ENCODE results near the gene IQCF5. TPM values are rescaled to one million over a fixed set of nuclear protein-coding genes. Genes with fewer than 3 reads are reported as not detected.
"Not testable (repeated sequence)": the region's sequence is repeated elsewhere in the genome, so short reads cannot be mapped to it uniquely, and the experiment has no call there.

Gene IQCF5
- total RNA-seq: not detected

GRCh38 chr3:51875501-51875900 lies at the start of gene IQCF5:
Gene IQCF5 (minus strand): TSS chr3:51875601. CDS start chr3:51875531, 70 bp downstream.
- DNase-seq (ENCODE audit: low spot score in 2 of 2): no peak
- H3K36me3 ChIP-seq: no peaks in the 10 kb centered on the region
- TF ChIP-seq CTCF (IDR thresholded peaks at IDR 0.05) (no peak), POLR2AphosphoS5 (IDR thresholded peaks at IDR 0.05) (no peak), POLR2A (IDR thresholded peaks at IDR 0.05) (no peak)
- H3K4me3 ChIP-seq: no peak within 1 kb of the TSS
- no peaks in the 10 kb centered on the region for H3K27me3 ChIP-seq
- H3K27ac ChIP-seq: no peak within 1 kb of the TSS
- intact Hi-C loops (cut with DNase I; ENCODE audit: low total_unique reads): no loop called here
- H3K9me3 ChIP-seq: no peaks in the 10 kb centered on the region
- no peaks in the 10 kb centered on the region for H3K4me1 ChIP-seq

DNA sequence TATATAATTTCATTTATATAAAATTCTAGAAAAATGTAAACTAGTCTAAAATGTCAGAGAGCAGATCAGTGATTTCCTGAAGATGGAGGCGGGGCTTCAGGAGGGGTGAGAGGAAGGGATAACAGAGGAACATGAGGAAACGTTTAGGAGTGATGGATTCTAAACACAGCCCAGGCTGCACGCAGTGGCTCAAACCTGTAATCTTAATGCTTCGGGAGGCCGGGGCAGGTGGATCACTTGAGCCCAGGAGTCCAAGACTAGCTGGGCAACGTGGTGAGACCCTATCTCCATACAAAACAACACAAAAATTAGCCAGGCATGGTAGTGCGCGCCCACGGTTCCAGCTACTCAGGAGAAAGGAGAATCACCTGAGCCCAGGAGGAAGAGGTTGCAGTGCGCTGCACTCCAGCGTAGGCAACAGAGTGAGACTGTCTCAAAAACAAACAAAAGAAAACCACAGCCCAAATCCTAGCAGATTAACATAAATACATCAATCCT lies 45.7 kb upstream of the IQCF5 start:
- no peak overlapping the region for H3K4me3 ChIP-seq
- DNase-seq (ENCODE audit: low spot score in 2 of 2): no peak
- no peaks in the 10 kb centered on the region for H3K27me3 ChIP-seq
- TF ChIP-seq CTCF (IDR thresholded peaks at IDR 0.05): no peak
- no peak for TF ChIP-seq POLR2A (IDR thresholded peaks at IDR 0.05)
- no peak for TF ChIP-seq POLR2AphosphoS5 (IDR thresholded peaks at IDR 0.05)
- intact Hi-C loops (cut with DNase I; ENCODE audit: low total_unique reads): loop anchor here (5.0 kb wide), 1 partner anchor 671 kb away; no protein-coding TSS in a partner anchor
- H3K4me1 ChIP-seq: no peaks in the 10 kb centered on the region
- no peak overlapping the region for H3K27ac ChIP-seq
- H3K36me3 ChIP-seq: no peaks in the 10 kb centered on the region
- no peaks in the 10 kb centered on the region for H3K9me3 ChIP-seq

DNA sequence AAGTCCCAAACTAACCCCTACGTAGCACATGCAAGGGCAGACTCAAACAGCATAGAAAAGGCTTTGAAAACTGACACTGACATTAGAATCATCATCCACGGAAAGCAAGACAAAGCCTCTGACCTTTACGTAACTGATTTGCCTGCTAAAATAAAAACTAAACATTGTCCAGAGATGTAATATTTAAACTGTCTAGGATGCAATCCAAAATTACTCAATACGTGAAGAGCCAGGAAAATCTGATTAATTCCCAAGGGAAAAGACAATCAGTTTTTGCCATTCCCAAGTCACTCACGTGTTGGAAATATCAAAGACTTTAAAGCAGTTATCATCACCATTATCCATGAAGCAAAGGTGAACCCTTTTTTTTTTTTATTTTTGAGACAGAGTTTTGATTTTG lies 41.0 kb upstream of the IQCF5 start:
- Histone ChIP-seq H3K4me3 (no peak overlapping the region), H3K9me3 (no peaks in the 10 kb centered on the region), H3K36me3 (no peaks in the 10 kb centered on the region), H3K27ac (no peak overlapping the region), H3K4me1 (no peaks in the 10 kb centered on the region), H3K27me3 (no peaks in the 10 kb centered on the region)
- DNase-seq (ENCODE audit: low spot score in 2 of 2): no peak
- intact Hi-C loops (cut with DNase I; ENCODE audit: low total_unique reads): no loop called here
- TF ChIP-seq CTCF (IDR thresholded peaks at IDR 0.05) (no peak), POLR2A (IDR thresholded peaks at IDR 0.05) (no peak), POLR2AphosphoS5 (IDR thresholded peaks at IDR 0.05) (no peak)

GRCh38 chr3:51908026-51908425 lies 32.6 kb upstream of the IQCF5 start:
- Histone ChIP-seq H3K27me3 (no peaks in the 10 kb centered on the region), H3K9me3 (peaks cover 0 to 8% of the 10 kb centered on the region in 2 donors), H3K4me3 (no peak overlapping the region), H3K4me1 (no peaks in the 10 kb centered on the region), H3K27ac (no peak overlapping the region), H3K36me3 (no peaks in the 10 kb centered on the region)
- no peak for TF ChIP-seq POLR2A (IDR thresholded peaks at IDR 0.05)
- TF ChIP-seq POLR2AphosphoS5 (IDR thresholded peaks at IDR 0.05): no peak
- TF ChIP-seq CTCF (IDR thresholded peaks at IDR 0.05): no peak
- no peak for DNase-seq (ENCODE audit: low spot score in 2 of 2)
- intact Hi-C loops (cut with DNase I; ENCODE audit: low total_unique reads): no loop called here

DNA sequence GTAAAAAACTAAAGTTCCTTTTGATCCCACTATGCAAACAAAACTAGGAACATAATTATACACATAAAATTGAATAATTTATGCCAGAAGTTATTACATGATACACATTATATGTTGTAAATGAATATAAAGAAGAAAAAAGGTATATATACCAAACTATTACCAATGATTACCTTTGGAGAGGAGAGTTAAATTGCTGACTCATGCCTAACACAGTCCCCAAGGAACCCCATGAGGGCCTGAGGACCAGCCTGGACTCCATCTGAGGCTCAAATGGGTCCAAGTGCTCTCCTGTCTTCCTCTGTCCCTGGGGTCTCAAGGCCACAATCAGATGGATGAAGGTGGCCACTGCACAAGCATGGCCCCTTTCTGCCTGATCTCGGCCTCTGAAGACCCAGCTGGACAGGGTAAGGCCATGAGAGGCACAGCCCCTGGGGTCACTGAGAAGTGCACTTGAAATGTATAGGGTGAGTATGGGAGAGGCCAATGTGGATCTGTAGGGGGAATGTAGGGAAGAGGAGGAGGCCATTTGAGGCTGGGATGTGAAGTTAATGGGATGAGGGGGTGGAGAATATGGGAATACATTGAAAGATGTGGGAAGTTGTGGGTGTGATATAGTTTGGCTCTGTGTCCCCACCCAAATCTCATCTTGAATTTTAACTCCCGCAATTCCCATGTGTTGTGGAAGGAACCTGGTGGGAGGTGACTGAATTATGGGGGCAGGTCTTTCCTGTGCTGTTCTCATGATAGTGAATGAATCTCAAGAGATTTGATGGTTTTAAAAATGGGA lies 28.8 kb upstream of the IQCF5 start:
- Histone ChIP-seq H3K27me3 (no peaks in the 10 kb centered on the region), H3K27ac (no peak overlapping the region), H3K9me3 (peaks cover 0 to 8% of the 10 kb centered on the region in 2 donors), H3K4me3 (no peak overlapping the region), H3K4me1 (no peaks in the 10 kb centered on the region), H3K36me3 (no peaks in the 10 kb centered on the region)
- no peak for TF ChIP-seq POLR2A (IDR thresholded peaks at IDR 0.05)
- TF ChIP-seq POLR2AphosphoS5 (IDR thresholded peaks at IDR 0.05): no peak
- TF ChIP-seq CTCF (IDR thresholded peaks at IDR 0.05): no peak
- DNase-seq (ENCODE audit: low spot score in 2 of 2): no peak
- intact Hi-C loops (cut with DNase I; ENCODE audit: low total_unique reads): loop anchor here (5.0 kb wide), 1 partner anchor 1233 kb away; no protein-coding TSS in a partner anchor

- not testable (repeated sequence) for DNase-seq (ENCODE audit: low spot score in 2 of 2); H3K4me1 ChIP-seq; H3K27me3 ChIP-seq; H3K9me3 ChIP-seq; H3K4me3 ChIP-seq; H3K36me3 ChIP-seq; H3K27ac ChIP-seq
- intact Hi-C loops (cut with DNase I; ENCODE audit: low total_unique reads): loop anchor here (5.0 kb wide), 1 partner anchor 1235 kb away; no protein-coding TSS in a partner anchor
These were observed 27.0 kb upstream of the IQCF5 start for GRCh38 chr3:51902361-51902760.

- not testable (repeated sequence) for H3K4me1 ChIP-seq; DNase-seq (ENCODE audit: low spot score in 2 of 2); H3K27ac ChIP-seq; H3K9me3 ChIP-seq; H3K36me3 ChIP-seq; H3K4me3 ChIP-seq; H3K27me3 ChIP-seq
- intact Hi-C loops (cut with DNase I; ENCODE audit: low total_unique reads): loop anchor here (5.0 kb wide), 1 partner anchor 1237 kb away; no protein-coding TSS in a partner anchor
These were observed 24.6 kb upstream of the IQCF5 start for GRCh38 chr3:51900043-51900442.
